ENCODE measurements around the gene POLR3H. TPM values are rescaled to one million over a fixed set of nuclear protein-coding genes. Genes with fewer than 3 reads are reported as not detected.

The POLR3H gene
- polyA plus RNA-seq, 3 donors, result 26.9 to 34.1 (median 30.4) TPM

GRCh38 chr22:41526830-41527799 is 17.2 kb downstream of the POLR3H start:
- no peak for DNase-seq (ENCODE audit: extremely low read depth in 1 of 11, low read depth in 9 of 11, low spot score in 4 of 11)

GRCh38 chr22:41526226-41526829 is 17.9 kb downstream of the POLR3H start:
- no peak for DNase-seq (ENCODE audit: extremely low read depth in 1 of 11, low read depth in 9 of 11, low spot score in 4 of 11)

GRCh38 chr22:41525450-41526225 is 18.6 kb downstream of the POLR3H start:
- no peak for DNase-seq (ENCODE audit: extremely low read depth in 1 of 11, low read depth in 9 of 11, low spot score in 4 of 11)

GRCh38 chr22:41524809-41525449 is 19.3 kb downstream of the POLR3H start:
- no peak for DNase-seq (ENCODE audit: extremely low read depth in 1 of 11, low read depth in 9 of 11, low spot score in 4 of 11)

GRCh38 chr22:41524251-41524661 is 20.0 kb downstream of the POLR3H start:
- no peak for DNase-seq (ENCODE audit: extremely low read depth in 1 of 11, low read depth in 9 of 11, low spot score in 4 of 11)

GRCh38 chr22:41523464-41524221 is 20.6 kb downstream of the POLR3H start:
- no peak for DNase-seq (ENCODE audit: extremely low read depth in 1 of 11, low read depth in 9 of 11, low spot score in 4 of 11)

- no peak for DNase-seq (ENCODE audit: extremely low read depth in 1 of 11, low read depth in 9 of 11, low spot score in 4 of 11)
These were observed 21.5 kb downstream of the POLR3H start for GRCh38 chr22:41522813-41523212.

GRCh38 chr22:41521126-41521525 is 23.1 kb downstream of the POLR3H start:
- no peak for DNase-seq (ENCODE audit: extremely low read depth in 1 of 11, low read depth in 9 of 11, low spot score in 4 of 11)

- DNase-seq (ENCODE audit: extremely low read depth in 1 of 11, low read depth in 9 of 11, low spot score in 4 of 11), result no peak
These were observed 26.3 kb downstream of the POLR3H start for GRCh38 chr22:41518048-41518347.

GRCh38 chr22:41517172-41518047 is 26.9 kb downstream of the POLR3H start:
- DNase-seq (ENCODE audit: extremely low read depth in 1 of 11, low read depth in 9 of 11, low spot score in 4 of 11), result peak in 10 of 11 donors; percentile 10 to 55 (median 32)

GRCh38 chr22:41516462-41516861 is 27.8 kb downstream of the POLR3H start:
- no peak for DNase-seq (ENCODE audit: extremely low read depth in 1 of 11, low read depth in 9 of 11, low spot score in 4 of 11)

- DNase-seq (ENCODE audit: extremely low read depth in 1 of 11, low read depth in 9 of 11, low spot score in 4 of 11), result no peak
These were observed 30.9 kb downstream of the POLR3H start for GRCh38 chr22:41513391-41513790.

GRCh38 chr22:41512421-41513194 is 31.7 kb downstream of the POLR3H start:
- peak in 9 of 11 donors; percentile 28 to 70 (median 52) for DNase-seq (ENCODE audit: extremely low read depth in 1 of 11, low read depth in 9 of 11, low spot score in 4 of 11)

GRCh38 chr22:41511521-41511968 is 32.7 kb downstream of the POLR3H start:
- no peak for DNase-seq (ENCODE audit: extremely low read depth in 1 of 11, low read depth in 9 of 11, low spot score in 4 of 11)

GRCh38 chr22:41508770-41509170 is 35.5 kb downstream of the POLR3H start:
- DNase-seq (ENCODE audit: extremely low read depth in 1 of 11, low read depth in 9 of 11, low spot score in 4 of 11), result no peak

- no peak for DNase-seq (ENCODE audit: extremely low read depth in 1 of 11, low read depth in 9 of 11, low spot score in 4 of 11)
These were observed 36.8 kb downstream of the POLR3H start for GRCh38 chr22:41507330-41508063.

Data from renal cortex interstitium (tissue), 11 donors.